Breast epithelium (tissue), 3 donors: ENCODE results near the gene HS6ST3.

Experiments
- POLR2A ChIP-seq: fragments of 450-650 bp; IDR thresholded peaks from one replicate; pipeline ENCODE4 v1.6.1; 2016; ENCODE audit warnings: antibody characterized with exemption, mild to moderate bottlenecking, moderate library complexity
- POLR2AphosphoS5 ChIP-seq, 3 donors: sonication (generic); formaldehyde crosslinking; IDR thresholded peaks; one replicate each; pipeline ENCODE4 v1.6.1; 2017; ENCODE audit warnings: antibody characterized with exemption in 3 of 3
- TF ChIP-seq, protein P1 (sequence below), 3 donors: fragments of 450-650 bp; IDR thresholded peaks; one replicate each; pipeline ENCODE4 v1.5.1; 2016 to 2017; ENCODE audit warnings: antibody characterized with exemption in 3 of 3, mild to moderate bottlenecking in 3 of 3, moderate library complexity in 3 of 3

DNA sequence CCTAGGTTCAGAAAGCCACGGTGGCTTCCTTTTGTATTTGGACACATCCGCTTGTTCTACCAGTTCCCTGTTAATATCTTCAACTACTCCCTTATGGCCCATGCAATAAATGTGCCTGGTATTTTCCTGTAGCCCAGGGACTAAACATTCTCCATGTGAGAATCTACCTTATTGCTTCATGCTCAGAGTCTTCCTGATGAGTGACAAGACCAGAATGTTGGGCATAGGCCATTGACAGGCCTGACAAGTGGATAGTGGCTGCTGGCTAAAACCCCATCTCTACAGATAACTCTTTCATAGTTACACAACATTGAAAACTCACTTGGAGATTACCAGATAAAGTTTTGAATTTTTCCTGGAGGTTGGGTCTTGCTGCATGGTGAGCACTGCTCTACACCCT is 449.9 kb downstream of the HS6ST3 start:
- TF ChIP-seq, protein P1, sequence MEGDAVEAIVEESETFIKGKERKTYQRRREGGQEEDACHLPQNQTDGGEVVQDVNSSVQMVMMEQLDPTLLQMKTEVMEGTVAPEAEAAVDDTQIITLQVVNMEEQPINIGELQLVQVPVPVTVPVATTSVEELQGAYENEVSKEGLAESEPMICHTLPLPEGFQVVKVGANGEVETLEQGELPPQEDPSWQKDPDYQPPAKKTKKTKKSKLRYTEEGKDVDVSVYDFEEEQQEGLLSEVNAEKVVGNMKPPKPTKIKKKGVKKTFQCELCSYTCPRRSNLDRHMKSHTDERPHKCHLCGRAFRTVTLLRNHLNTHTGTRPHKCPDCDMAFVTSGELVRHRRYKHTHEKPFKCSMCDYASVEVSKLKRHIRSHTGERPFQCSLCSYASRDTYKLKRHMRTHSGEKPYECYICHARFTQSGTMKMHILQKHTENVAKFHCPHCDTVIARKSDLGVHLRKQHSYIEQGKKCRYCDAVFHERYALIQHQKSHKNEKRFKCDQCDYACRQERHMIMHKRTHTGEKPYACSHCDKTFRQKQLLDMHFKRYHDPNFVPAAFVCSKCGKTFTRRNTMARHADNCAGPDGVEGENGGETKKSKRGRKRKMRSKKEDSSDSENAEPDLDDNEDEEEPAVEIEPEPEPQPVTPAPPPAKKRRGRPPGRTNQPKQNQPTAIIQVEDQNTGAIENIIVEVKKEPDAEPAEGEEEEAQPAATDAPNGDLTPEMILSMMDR (IDR thresholded peaks at IDR 0.05), result no peak
- TF ChIP-seq POLR2AphosphoS5 (IDR thresholded peaks at IDR 0.05) (no peak), POLR2A (no peak)
